T-helper 22 cell (primary cell): ENCODE measurements around the gene CYREN.
"Not testable (repeated sequence)": the region's sequence is repeated elsewhere in the genome, so short reads cannot be mapped to it uniquely, and the experiment has no call there.

Experiments used
- DNase-seq: peaks from one replicate; pipeline ENCODE4 v3.0.0-alpha.2; 2020; ENCODE audit warnings: low read depth

The CYREN gene, protein sequence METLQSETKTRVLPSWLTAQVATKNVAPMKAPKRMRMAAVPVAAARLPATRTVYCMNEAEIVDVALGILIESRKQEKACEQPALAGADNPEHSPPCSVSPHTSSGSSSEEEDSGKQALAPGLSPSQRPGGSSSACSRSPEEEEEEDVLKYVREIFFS

DNA sequence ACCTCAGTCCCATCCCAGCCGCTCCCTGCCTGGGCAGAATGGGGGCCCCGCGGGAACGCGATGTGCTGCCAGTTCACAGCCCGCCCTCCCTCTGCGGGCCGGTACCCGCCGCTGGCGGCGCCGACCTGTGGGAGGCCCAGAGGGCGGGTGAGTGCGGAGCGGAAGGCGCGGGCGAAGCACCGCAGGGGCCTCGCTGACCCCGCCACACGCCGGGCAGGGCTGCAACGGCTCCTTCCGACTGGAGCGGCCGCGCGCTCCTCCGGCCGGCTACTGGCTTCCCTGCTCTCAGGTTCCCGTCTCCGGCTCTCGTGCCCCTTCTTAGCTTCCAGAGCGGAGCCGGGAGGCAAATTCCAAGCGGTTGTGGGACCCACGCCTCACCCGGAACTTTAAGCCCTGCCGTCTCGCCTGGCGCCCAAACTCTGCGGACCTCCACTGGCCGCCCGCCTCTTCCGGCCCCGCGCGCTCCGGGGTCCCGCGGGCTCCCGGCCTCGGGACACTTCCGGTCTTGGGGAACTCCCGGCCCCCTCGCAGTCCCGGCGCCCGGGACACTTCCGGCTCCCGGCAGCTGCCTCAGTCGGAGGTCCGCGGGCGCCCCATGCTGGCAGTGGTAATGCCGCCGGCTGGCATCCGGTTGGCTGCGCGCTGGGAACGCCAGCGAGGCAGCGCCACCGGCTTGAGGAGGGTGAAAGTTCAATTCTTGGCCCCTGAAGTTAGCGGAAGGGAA is at the start of gene CYREN:
CYREN (minus strand) TSS at position 434 of the 724 bp plus-strand sequence. CDS start 1,785 bp downstream, outside the sequence.
- peak; percentile 78 for DNase-seq

- DNase-seq = no peak
Observed at GRCh38 chr7:135217645-135218509, 47.4 kb upstream of the CYREN start.

GRCh38 chr7:135215698-135216097 is 45.2 kb upstream of the CYREN start:
- no peak for DNase-seq

GRCh38 chr7:135215180-135215579 is 44.7 kb upstream of the CYREN start:
- no peak for DNase-seq

DNA sequence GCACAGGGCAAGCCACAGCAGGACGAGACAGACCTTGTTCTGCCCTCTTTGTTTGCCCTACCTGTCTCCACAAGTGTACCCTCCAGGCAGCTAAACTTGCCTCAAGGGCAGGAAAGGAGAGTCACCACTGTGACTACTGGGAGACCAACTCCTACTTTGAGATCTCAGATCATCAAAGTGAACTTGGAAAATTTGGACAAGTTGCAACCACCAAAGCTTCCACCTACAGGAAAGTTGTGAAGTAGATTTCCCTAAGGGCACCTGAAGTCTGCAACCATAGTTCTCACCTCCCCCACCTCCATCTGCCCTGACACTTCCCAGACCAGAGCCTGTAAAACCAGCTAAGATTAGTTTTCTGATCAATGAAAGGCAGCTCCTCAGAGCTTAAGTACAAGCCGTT is 43.3 kb upstream of the CYREN start:
- no peak for DNase-seq

DNA sequence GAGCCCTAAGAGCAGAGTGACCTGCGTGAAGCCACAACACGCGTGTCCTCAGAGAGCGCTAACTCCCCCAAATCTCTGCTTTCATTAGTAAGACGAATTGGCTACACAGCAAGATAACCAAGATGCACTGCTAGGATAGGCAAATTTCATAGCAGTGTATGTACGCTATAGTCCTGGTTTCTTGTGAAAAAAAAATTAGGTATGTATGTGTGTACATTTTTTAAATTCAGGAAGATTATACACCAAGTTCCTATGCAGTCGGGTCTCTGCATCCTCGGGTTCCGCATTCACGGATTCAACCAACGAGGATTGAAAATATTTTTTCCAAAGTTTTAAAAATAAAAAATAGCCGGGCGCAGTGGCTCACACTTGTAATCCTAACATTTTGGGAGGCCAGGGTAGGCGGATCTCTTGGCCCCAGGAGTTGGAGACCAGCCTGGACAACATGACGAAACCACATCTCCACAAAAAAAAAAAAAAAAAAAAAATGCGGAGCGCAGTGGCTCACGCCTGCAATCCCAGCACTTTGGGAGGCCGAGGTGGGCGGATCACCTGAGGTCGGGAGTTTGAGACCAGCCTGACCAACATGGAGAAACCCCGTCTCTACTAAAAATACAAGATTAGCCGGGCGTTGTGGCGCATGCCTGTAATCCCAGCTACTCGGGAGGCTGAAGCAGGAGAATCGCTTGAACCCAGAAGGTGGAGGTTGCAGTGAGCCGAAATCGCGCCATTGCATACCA is 41.6 kb upstream of the CYREN start:
- DNase-seq = not testable (repeated sequence)

DNA sequence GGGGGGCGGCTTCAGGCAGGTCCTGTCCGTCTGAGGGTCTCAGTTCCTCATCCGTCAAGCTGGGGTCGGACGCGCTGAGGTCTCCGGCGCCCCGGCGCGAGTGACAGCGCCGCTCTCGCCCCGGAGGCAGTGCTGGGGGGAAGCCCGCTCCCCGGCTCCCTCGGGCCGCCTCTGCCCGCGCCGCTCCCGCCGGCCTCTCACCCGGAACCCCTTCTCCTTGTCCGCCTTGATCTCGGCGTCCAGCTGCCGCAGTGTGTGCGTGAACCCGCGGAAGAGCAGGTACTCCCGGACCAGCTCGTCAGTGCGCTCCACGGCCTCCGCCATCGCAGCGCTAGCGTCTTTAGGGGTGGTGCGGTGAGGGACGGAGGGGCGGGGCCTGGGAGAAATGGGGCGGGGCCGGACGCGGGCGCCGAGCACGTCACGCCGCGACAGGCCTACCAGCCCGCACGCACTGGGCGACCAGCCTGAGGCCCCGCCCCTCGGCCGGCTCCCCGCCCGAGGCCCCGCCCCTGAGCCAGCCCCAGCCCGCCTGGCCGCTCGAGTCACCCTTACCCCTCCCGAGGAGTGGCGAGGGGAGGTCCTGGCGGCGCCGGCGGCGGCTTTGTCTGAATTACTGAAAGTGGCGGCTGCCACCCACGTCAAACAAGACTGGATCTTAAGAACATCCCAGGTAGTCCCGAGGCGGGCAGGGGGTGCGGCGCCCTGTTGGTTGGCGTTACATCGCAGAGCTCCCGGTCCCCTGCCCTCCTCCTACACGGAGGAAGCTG is 40.9 kb upstream of the CYREN start, which contains the start of gene WDR91:
WDR91 (minus strand) TSS at position 348 of the 767 bp plus-strand sequence; CDS start at position 324, 24 bp downstream.
- DNase-seq = peak; percentile 94

DNA sequence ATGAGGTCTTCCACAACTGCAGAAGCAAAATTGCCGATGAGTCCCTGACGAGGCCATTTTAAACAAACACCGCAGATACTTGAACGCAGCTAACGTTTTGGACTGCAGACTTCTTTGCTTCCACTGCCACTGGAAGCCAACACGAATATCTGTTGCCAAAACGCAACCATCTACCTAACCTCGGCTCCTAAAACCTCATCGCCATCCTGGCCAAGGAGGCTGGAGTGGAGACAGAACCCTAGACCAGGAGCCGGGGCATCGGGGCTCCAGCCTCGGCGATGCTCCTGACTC is 40.3 kb upstream of the CYREN start:
- DNase-seq = no peak

DNA sequence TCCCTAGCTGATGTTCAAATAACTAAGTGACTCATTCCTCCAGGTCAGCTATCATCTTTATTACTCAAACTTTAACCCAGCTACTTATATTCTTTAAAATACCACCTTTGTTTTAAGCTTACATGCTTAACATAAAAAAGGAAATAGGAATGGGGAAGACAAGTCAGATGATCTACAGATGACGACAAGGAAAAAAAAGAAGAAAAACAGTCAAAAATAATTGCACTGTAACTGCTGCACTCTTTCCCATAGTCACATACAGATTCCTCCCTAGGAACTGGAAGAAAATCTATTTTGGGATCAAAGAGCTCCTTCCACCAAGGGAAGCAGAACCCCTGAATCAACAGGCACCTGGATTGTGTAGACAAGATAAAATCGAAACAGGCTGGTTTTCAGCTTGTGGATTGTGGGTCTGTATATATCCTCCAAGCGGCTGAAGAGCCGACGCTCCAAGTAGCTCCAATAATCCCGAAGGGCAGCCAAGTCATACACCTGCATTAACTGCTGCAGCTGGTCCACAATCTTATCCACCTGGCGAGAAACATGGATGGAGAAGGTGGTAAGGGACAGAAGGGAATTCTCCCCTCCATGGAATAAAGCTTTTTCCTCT is 38.8 kb upstream of the CYREN start:
- DNase-seq = no peak

GRCh38 chr7:135208102-135208793 is 37.7 kb upstream of the CYREN start:
- no peak for DNase-seq

GRCh38 chr7:135207406-135208101 is 37.0 kb upstream of the CYREN start:
- DNase-seq = no peak

- no peak for DNase-seq
Observed at GRCh38 chr7:135206941-135207391, 36.5 kb upstream of the CYREN start.

DNA sequence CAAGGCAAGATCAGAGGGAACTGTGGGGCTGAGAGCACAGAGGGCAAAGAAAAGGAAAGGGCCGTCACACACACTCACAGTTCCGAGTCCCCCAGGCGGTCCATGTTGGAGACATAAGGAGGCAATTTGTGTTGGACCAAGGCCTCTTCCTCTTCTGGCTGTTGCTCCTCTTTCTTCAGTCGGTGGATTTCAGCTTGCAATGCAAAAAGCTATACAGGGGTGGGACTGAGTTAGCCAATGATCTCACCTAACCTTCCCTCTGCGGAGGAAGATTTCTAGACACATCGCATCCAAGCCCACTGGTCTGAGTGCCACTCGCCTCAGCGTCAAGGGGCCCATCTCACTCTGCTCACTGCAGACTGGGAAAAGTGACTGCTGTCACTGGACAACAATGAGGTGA is 35.3 kb upstream of the CYREN start:
- no peak for DNase-seq

GRCh38 chr7:135204876-135205275 is 34.4 kb upstream of the CYREN start:
- DNase-seq = no peak

GRCh38 chr7:135204341-135204749 is 33.8 kb upstream of the CYREN start:
- DNase-seq = no peak

DNA sequence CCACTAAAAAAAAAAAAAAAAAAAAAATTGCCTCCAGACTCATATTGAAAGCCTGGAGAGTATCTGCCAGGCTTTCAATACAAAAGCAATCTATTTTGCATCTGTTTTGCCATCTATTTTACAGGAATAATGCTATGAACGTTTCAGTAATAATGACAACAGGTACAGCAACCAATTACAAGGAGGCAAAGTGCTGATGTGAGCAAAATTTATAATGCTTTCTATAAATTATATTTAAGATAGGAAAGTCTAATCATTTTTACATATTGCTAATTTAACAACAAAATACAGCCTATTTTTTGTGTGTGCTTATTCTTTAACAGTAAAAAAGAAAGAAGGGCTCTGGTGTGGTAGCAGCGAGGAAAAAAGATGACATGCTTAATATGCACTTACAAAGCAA is 30.8 kb upstream of the CYREN start:
- no peak for DNase-seq

DNA sequence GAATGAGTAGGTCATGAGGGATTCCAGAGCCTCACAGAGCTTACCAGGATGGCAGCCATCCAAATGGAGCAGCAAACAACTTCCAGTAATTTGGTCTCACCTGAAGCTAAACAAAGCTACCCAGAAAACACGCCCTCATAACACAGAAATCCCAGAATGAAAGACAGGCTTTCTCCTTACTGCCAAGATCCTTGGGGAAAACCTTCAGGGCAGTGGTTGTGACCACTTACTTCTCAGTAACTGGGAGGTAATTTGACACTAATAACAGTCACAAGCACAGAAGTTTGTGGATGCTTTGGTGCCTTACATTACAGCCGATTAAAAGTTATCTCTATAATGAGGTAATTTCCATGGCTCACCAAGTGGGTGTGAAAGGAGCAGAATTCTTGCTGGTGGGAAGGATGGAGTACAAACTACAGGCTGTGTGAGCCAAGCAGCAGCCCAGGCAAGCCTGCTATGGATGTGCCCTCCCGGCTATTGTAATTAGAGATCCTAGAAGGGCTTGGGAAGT is 30.4 kb upstream of the CYREN start:
- no peak for DNase-seq

DNA sequence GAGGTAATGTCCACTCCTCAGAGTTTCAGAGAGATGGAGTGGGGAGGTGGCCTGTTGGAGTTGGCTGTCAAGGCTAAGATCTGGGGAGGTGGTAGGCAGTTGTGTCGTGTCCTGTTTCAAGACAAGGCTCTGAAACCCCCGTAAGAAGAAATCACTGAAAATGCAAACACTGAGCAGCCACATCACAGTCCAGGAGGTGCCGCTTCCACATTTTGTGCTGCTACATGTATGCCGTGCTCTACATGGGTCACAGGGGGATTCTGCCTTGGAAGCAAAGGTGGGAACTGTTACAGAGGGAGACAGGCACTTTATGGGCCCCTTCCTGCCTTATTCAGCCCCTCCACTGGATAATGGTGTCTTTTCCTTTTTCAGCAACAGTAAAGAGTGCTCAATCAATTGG is 28.9 kb upstream of the CYREN start:
- DNase-seq = no peak

GRCh38 chr7:135197906-135198655 is 27.6 kb upstream of the CYREN start:
- DNase-seq = no peak
